ENCODE data around the gene TMEM183A. TPM values are rescaled to one million over a fixed set of nuclear protein-coding genes. Genes with fewer than 3 reads are reported as not detected.

Gene TMEM183A
- total RNA-seq, 1 experiment from 2014 or later = 59.1 TPM

GRCh38 chr1:202994756-202995155 is 12.4 kb upstream of the TMEM183A start:
- H3K4me3 ChIP-seq (ENCODE audit: low read depth in 2 of 2, low read length in 2 of 2) = no peak overlapping the region
- H3K27ac ChIP-seq (ENCODE audit: low read length) = no peak overlapping the region
- TF ChIP-seq SIN3A (IDR thresholded peaks at IDR 0.05; ENCODE audit: borderline replicate concordance, insufficient read depth, low read depth, low read length) (no peak), REST (IDR thresholded peaks at IDR 0.05; ENCODE audit: insufficient read depth in 1 of 2, low read depth in 2 of 2, low read length in 1 of 2) (no peak), CTCF (IDR thresholded peaks at IDR 0.05) (no peak), TCF7L2 (IDR thresholded peaks at IDR 0.05; ENCODE audit: low read depth, low read length) (no peak), POLR2AphosphoS5 (IDR thresholded peaks at IDR 0.05; ENCODE audit: low read depth, low read length) (no peak)
- ATAC-seq = no peak
- peaks cover 19% of the 10 kb centered on the region for H3K27me3 ChIP-seq (ENCODE audit: control insufficient read depth, insufficient read depth, low read length)
- no peaks in the 10 kb centered on the region for H3K9me3 ChIP-seq (ENCODE audit: control insufficient read depth, insufficient read depth, low read depth, low read length)
- no peak for DNase-seq (ENCODE audit: low read depth, low spot score)
- intact Hi-C loops (cut with micrococcal nuclease; ENCODE audit: unreplicated experiment) = loop anchor here (5.0 to 10.0 kb wide), 2 partner anchors 67 to 240 kb away; partner anchors contain the start of gene KLHL12
- ChIA-PET CTCF (no interaction called here), POLR2A (interaction anchor here (0.6 kb wide), 1 partner anchor 120 kb away, joined by 5 read pairs; no protein-coding TSS in a partner anchor)
- in situ Hi-C loops (cut with HindIII; ENCODE audit: low pct_unique_long_range_greater_than_20kb, low sequenced_read_pairs) = no loop called here
- no TSS peak for BruUV-seq (replicated peaks)
- H3K36me3 ChIP-seq (ENCODE audit: control insufficient read depth, insufficient read depth, low read length) = no peaks in the 10 kb centered on the region
- H3K4me1 ChIP-seq (ENCODE audit: control insufficient read depth, insufficient read depth, low read length) = no peaks in the 10 kb centered on the region

DNA sequence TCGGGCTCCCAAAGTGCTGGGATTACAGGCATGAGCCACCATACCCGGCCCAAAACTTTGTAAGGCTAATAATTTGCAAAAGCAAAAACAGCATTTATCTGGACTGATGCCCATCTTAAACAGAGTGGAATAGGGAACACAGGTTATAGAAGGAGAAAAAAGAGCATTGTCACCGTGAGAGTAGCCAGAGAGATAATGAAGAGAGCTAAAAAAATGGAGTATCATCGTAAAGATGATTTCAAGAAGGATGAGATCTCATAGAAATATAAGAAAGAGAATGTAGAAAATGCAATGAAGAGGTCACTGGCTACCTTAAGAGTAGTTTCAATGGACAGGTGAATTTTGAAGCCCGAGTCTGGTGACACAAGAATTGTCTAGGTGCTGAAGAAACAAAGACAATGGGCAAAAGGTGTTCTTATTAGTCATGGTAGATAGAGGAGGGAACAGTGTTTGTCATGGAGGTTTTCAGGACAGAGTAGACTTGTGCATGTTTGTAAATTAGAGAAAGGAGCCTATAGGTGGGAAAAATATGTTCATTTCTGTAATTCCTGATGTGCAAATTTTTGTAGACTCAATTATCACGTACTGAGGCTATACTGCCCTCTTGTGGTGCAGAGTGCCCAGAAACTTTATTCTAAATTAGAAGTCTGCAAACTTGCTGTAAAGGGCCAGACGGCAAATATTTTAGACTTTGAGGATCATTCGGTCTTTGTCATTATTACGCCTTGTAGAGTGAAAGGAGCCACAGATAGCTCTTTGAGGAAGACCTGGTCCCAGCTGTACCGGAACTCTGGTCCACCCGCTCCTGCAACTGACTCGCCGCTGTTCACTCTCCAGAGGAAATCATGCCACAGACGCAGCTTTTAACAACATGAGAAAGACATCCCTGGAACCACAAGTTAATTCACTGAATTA is 8.1 kb upstream of the TMEM183A start:
- DNase-seq (ENCODE audit: low read depth, low spot score) = peak; percentile 41
- Histone ChIP-seq H3K27ac (ENCODE audit: low read length) (no peak overlapping the region), H3K36me3 (ENCODE audit: control insufficient read depth, insufficient read depth, low read length) (no peaks in the 10 kb centered on the region), H3K4me3 (ENCODE audit: low read depth in 2 of 2, low read length in 2 of 2) (no peak overlapping the region), H3K27me3 (ENCODE audit: control insufficient read depth, insufficient read depth, low read length) (peaks cover 14% of the 10 kb centered on the region), H3K9me3 (ENCODE audit: control insufficient read depth, insufficient read depth, low read depth, low read length) (no peaks in the 10 kb centered on the region), H3K4me1 (ENCODE audit: control insufficient read depth, insufficient read depth, low read length) (no peaks in the 10 kb centered on the region)
- POLR2A ChIA-PET = no interaction called here
- no TSS peak for BruUV-seq (replicated peaks)
- no peak for TF ChIP-seq POLR2AphosphoS5 (IDR thresholded peaks at IDR 0.05; ENCODE audit: low read depth, low read length)
- TF ChIP-seq CTCF (IDR thresholded peaks at IDR 0.05) = peak; percentile 86
- CTCF ChIA-PET = interaction anchor here (0.5 to 0.8 kb wide), 3 partner anchors 72 to 321 kb away, joined by 3 read pairs; partner anchors contain the start of gene KLHL12
- intact Hi-C loops (cut with micrococcal nuclease; ENCODE audit: unreplicated experiment) = loop anchor here (5.0 to 10.0 kb wide), 2 partner anchors 72 to 244 kb away; partner anchors contain the start of gene KLHL12
- in situ Hi-C loops (cut with HindIII; ENCODE audit: low pct_unique_long_range_greater_than_20kb, low sequenced_read_pairs) = no loop called here
- peak; percentile 66 for ATAC-seq

Measured in Panc1 (cell line).